Adipocyte (in vitro differentiated cells): Measurements from ENCODE around the gene MCFD2.

Source experiments
- DNase-seq: peaks from one replicate; pipeline ENCODE4 v3.0.0-alpha.2; 2015; ENCODE audit warnings: low read depth
- H3K27me3 ChIP-seq: replicated peaks from 2 replicates; pipeline ENCODE4 v1.7.0; 2013; ENCODE audit warnings: mild to moderate bottlenecking, low read length, moderate library complexity; ENCODE audit not compliant: control insufficient read depth, insufficient read depth
- H3K36me3 ChIP-seq: 2 replicates; pipeline ENCODE4 v1.7.0; 2013; ENCODE audit warnings: low read length, mild to moderate bottlenecking, moderate library complexity; ENCODE audit not compliant: control insufficient read depth, insufficient read depth, severe bottlenecking
- H3K4me1 ChIP-seq: 2 replicates; pipeline ENCODE4 v1.7.0; 2013; ENCODE audit warnings: mild to moderate bottlenecking, low read length, moderate library complexity; ENCODE audit not compliant: control insufficient read depth, insufficient read depth
- H3K4me3 ChIP-seq: 2 replicates; pipeline ENCODE4 v1.7.0; 2013; ENCODE audit warnings: mild to moderate bottlenecking, low read length, moderate library complexity
- H3K9ac ChIP-seq: 2 replicates; pipeline ENCODE4 v1.7.0; 2013; ENCODE audit warnings: mild to moderate bottlenecking, low read length, moderate library complexity
- H3K9me3 ChIP-seq: 2 replicates; pipeline ENCODE4 v1.7.0; 2013; ENCODE audit warnings: mild to moderate bottlenecking, low read length, moderate library complexity; ENCODE audit not compliant: control insufficient read depth

The MCFD2 gene

GRCh38 chr2:46952171-46952570, 36.6 kb upstream of the MCFD2 start:
- Histone ChIP-seq H3K27me3 (no peaks in the 10 kb centered on the region), H3K9ac (no peak overlapping the region), H3K9me3 (no peaks in the 10 kb centered on the region), H3K36me3 (peaks cover 40% of the 10 kb centered on the region), H3K4me3 (no peak overlapping the region), H3K4me1 (peaks cover 46% of the 10 kb centered on the region)
- no peak for DNase-seq

- Histone ChIP-seq H3K27me3 (no peaks in the 10 kb centered on the region), H3K4me3 (no peak overlapping the region), H3K9me3 (no peaks in the 10 kb centered on the region), H3K9ac (no peak overlapping the region), H3K36me3 (peaks cover 39% of the 10 kb centered on the region), H3K4me1 (peaks cover 44% of the 10 kb centered on the region)
- DNase-seq = no peak
These were observed 35.9 kb upstream of the MCFD2 start for GRCh38 chr2:46951290-46952064.

DNA sequence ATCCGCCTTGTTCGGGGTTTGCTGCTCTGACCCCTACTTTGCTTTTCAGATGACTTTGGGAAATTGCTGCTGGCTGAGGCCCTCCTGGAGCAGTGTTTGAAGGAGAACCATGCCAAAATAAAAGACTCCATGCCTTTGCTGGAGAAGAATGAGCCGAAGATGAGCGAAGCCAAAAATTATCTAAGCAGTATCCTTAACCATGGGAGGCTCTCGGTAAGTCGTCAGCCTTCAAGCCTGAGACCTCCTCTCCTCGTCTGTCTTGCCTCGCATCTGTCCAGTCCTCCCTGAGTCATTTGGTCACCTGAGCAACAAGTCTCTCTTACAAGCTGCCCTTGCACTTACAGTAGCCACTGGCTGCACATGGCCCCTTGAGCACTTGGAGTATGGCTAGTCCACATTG, 34.7 kb upstream of the MCFD2 start:
- DNase-seq = no peak
- Histone ChIP-seq H3K9ac (peak overlapping the region; percentile 7), H3K36me3 (peaks cover 42% of the 10 kb centered on the region), H3K4me3 (peak overlapping the region; percentile 13), H3K27me3 (no peaks in the 10 kb centered on the region), H3K9me3 (no peaks in the 10 kb centered on the region), H3K4me1 (peaks cover 32% of the 10 kb centered on the region)

GRCh38 chr2:46947841-46948240, 32.2 kb upstream of the MCFD2 start:
- Histone ChIP-seq H3K9ac (no peak overlapping the region), H3K9me3 (no peaks in the 10 kb centered on the region), H3K36me3 (peaks cover 33% of the 10 kb centered on the region), H3K4me1 (peaks cover 37% of the 10 kb centered on the region), H3K27me3 (no peaks in the 10 kb centered on the region), H3K4me3 (no peak overlapping the region)
- no peak for DNase-seq

DNA sequence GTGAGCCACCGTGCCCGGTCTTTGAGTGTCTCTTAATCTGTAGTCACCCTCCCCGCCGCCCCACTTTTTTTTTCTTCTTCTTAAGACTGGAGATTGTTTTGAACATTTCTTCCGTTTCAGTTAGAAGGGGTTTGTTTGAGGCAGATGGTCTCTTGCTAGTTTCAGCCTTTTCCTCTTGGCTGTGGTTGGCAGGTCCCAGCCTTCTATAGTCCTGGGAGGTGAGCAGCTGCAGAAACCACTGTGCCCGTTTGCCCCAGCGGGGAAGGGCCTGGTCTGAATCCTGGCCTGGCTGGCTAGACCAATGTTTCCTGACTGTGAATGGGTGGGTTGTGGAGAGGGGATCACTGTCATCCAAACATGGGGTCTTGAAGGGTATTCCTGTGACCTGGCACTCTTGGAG, 30.1 kb upstream of the MCFD2 start:
- no peaks in the 10 kb centered on the region for H3K9me3 ChIP-seq
- no peak for DNase-seq
- H3K4me1 ChIP-seq = peaks cover 35% of the 10 kb centered on the region
- no peaks in the 10 kb centered on the region for H3K27me3 ChIP-seq
- H3K9ac ChIP-seq = no peak overlapping the region
- peaks cover 16% of the 10 kb centered on the region for H3K36me3 ChIP-seq
- no peak overlapping the region for H3K4me3 ChIP-seq

DNA sequence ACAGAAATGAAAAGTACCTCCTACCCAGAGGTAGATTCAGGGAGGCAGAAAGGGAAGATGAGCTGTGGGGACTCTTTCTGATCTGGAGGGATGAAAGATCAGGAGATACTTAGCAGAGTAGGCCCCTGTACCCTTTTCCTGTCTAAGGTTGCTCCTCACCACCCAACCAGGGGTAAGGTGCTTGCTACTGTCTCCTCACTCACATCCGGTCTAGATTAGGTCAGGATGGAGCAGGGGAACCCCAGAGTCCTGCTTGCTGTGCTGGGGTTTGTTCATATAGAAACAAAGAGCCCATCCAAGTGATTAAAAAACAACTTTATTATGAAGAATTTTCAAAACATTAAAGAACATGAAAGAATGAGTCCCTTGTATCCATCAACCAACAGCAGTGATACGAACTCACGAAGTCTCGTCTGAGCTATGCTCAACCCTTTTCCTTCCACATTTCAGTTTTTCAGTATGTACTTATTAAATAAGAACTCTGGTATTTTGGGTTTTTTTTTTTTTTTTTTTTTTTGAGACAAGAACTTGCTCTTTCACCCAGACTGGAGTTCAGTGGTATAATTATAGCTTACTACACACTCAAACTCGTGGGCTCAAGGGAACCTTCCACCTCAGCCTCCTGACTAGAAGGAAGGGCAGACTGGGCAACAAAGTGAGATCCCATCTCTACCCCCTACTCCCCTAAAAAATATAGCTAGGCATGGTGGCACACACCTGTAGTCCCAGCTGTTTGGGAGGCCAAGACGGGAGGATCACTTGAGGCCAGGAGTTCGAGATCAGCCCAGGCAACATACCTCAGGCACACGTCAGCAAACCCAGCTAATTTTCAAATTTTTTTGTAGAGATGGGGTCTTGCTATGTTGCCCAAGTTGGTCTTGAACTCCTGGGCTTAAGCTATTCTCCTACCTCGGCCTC, 28.5 kb upstream of the MCFD2 start:
- DNase-seq = no peak

GRCh38 chr2:46942891-46943626, 27.5 kb upstream of the MCFD2 start:
- no peaks in the 10 kb centered on the region for H3K9me3 ChIP-seq
- H3K4me3 ChIP-seq = peak overlapping the region; percentile 90
- peaks cover 16% of the 10 kb centered on the region for H3K36me3 ChIP-seq
- peaks cover 32% of the 10 kb centered on the region for H3K4me1 ChIP-seq
- H3K27me3 ChIP-seq = no peaks in the 10 kb centered on the region
- H3K9ac ChIP-seq = peak overlapping the region; percentile 90
- DNase-seq = no peak

More for the DNA sequence above, 28.5 kb upstream of the MCFD2 start:
- peaks cover 32% of the 10 kb centered on the region for H3K4me1 ChIP-seq
- peak overlapping the region; percentile 90 for H3K4me3 ChIP-seq
- H3K9me3 ChIP-seq = no peaks in the 10 kb centered on the region
- H3K27me3 ChIP-seq = no peaks in the 10 kb centered on the region
- peaks cover 16% of the 10 kb centered on the region for H3K36me3 ChIP-seq
- H3K9ac ChIP-seq = peak overlapping the region; percentile 90

DNA sequence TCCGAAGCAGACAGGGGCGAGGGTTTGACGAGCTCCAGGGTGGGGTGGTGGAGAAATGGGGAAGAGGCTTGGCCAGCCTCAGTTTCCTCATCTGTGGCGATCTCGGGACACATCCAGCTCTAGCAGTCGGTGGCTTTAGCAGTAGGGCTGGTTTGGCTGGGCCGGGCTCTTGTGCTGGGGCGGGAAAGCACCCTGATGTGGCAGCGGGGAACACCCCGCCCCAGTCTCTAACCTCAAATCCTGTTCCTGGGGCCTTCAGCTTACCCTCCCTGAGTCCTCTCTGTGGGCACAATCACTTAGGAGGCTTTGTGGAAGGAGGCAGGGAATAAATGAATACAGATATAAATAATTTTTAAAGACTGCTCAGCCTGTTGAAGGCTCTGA, 26.5 kb upstream of the MCFD2 start:
- peaks cover 16% of the 10 kb centered on the region for H3K36me3 ChIP-seq
- peak overlapping the region; percentile 90 for H3K4me3 ChIP-seq
- no peaks in the 10 kb centered on the region for H3K9me3 ChIP-seq
- no peaks in the 10 kb centered on the region for H3K27me3 ChIP-seq
- H3K4me1 ChIP-seq = peaks cover 32% of the 10 kb centered on the region
- peak; percentile 58 for DNase-seq
- H3K9ac ChIP-seq = peak overlapping the region; percentile 90

DNA sequence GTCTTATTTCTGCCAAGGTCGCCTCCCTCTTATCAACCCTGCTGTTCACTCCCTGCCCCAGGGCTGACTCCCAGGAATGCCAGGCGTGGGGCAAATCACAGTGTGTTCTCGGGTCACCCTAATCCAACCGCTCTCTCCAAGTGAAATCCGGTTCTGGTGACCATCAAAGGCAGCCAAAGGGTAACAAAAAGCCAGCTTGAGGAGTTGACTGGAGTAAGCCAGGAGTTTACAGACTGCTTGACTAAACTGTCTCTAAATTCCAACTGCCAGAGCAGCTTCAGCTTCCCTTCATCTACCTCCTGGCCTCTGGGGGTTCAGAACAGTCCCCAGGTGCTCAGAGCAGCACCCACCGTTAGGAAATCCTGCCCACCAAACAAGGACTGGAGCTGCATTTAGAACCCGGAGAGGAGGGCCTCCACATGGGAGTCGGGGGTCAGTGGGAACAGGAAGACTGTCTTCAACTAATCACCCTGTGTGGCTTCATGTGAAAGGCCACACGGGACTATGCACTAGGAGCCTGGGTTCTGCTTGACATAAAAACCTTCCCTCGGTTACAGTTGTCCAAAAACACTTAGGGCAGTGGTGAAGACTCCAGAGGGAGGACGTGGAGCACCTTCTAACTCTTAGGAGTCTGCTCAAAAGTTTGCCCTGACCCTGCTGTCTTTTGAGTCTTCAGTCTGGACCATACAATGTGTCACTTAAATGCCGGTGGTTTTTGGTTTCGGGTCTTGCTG, 24.2 kb upstream of the MCFD2 start:
- Histone ChIP-seq H3K36me3 (peaks cover 1% of the 10 kb centered on the region), H3K4me3 (peak overlapping the region; percentile 82), H3K9me3 (no peaks in the 10 kb centered on the region), H3K4me1 (peaks cover 31% of the 10 kb centered on the region), H3K9ac (peak overlapping the region; percentile 89), H3K27me3 (no peaks in the 10 kb centered on the region)
- no peak for DNase-seq

DNA sequence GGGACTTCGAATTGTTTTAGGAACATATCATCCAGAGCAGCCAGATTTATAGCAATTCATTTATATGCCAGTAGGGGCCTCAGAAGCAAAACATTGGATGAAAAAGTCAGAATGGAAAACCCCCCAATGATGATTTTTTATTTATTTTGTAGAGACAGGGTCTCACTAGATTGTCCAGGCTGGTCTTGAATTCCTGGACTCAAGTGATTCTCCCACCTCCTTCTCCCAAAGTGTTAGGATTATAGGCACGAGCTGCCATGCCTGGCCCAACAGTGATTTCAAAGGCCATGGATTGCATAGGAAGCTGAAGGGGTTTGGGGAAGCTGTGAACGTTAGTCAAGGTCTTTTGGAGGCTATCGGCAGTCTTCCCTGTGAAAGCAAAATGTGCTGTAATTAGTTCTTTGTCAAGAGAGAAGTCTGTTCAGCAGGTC, 21.9 kb upstream of the MCFD2 start:
- no peaks in the 10 kb centered on the region for H3K27me3 ChIP-seq
- no peaks in the 10 kb centered on the region for H3K36me3 ChIP-seq
- no peaks in the 10 kb centered on the region for H3K9me3 ChIP-seq
- peak; percentile 60 for DNase-seq
- H3K4me1 ChIP-seq = peaks cover 12% of the 10 kb centered on the region
- no peak overlapping the region for H3K9ac ChIP-seq
- H3K4me3 ChIP-seq = no peak overlapping the region
